GM12878 (cell line): ENCODE results near the gene BIRC6.

Experiments used
- CBX5 ChIP-seq: sonication (generic); IDR thresholded peaks from 2 replicates; pipeline ENCODE4 v1.6.1; 2016; ENCODE audit warnings: low read depth, moderate library complexity, mild to moderate bottlenecking, inconsistent platforms
- JUND ChIP-seq: IDR thresholded peaks from 2 replicates; pipeline ENCODE4 v1.6.1; 2012; ENCODE audit warnings: low read depth, mild to moderate bottlenecking, low read length, improper control_type of control experiment, moderate library complexity
- TCF12 ChIP-seq: IDR thresholded peaks from 2 replicates; pipeline ENCODE4 v1.6.1; 2011; ENCODE audit warnings: low read depth, mild to moderate bottlenecking, low read length
- TF ChIP-seq, protein P1 (sequence below), 3 experiments: IDR thresholded peaks in 2 of 3; conservative IDR thresholded peaks in 1 of 3; 2 replicates each; pipeline ENCODE4 v1.5.1; 2011; ENCODE audit warnings: low read depth in 3 of 3, low read length in 3 of 3, mild to moderate bottlenecking in 3 of 3, control low read depth in 2 of 3, moderate library complexity in 2 of 3, inconsistent platforms in 1 of 3, mixed read lengths in 1 of 3; ENCODE audit not compliant: control insufficient read depth in 2 of 3, insufficient read depth in 1 of 3; ENCODE audit errors: extremely low read depth in 1 of 3

- TF ChIP-seq, protein P1, sequence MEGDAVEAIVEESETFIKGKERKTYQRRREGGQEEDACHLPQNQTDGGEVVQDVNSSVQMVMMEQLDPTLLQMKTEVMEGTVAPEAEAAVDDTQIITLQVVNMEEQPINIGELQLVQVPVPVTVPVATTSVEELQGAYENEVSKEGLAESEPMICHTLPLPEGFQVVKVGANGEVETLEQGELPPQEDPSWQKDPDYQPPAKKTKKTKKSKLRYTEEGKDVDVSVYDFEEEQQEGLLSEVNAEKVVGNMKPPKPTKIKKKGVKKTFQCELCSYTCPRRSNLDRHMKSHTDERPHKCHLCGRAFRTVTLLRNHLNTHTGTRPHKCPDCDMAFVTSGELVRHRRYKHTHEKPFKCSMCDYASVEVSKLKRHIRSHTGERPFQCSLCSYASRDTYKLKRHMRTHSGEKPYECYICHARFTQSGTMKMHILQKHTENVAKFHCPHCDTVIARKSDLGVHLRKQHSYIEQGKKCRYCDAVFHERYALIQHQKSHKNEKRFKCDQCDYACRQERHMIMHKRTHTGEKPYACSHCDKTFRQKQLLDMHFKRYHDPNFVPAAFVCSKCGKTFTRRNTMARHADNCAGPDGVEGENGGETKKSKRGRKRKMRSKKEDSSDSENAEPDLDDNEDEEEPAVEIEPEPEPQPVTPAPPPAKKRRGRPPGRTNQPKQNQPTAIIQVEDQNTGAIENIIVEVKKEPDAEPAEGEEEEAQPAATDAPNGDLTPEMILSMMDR (IDR thresholded peaks at IDR 0.05 in 2 of 3, conservative IDR thresholded peaks at IDR 0.05 in 1 of 3; ENCODE audit: control insufficient read depth in 2 of 3, extremely low read depth in 1 of 3, insufficient read depth in 1 of 3, low read depth in 3 of 3, low read length in 3 of 3), result no peak
- no peak for TF ChIP-seq TCF12
- TF ChIP-seq CBX5, result no peak
- no peak for TF ChIP-seq JUND
These were observed 66.7 kb downstream of the BIRC6 start for GRCh38 chr2:32423536-32423935.
